Measurements from ENCODE around the gene PAOX.
A peak's percentile ranks its signal among the peaks of the same experiment; 100 is the strongest.
"Not testable (repeated sequence)": the region's sequence is repeated elsewhere in the genome, so short reads cannot be mapped to it uniquely, and the experiment has no call there.

PAOX gene

GRCh38 chr10:133365461-133366129 is 13.5 kb upstream of the PAOX start:
- Mint-ChIP-seq H3K9me3 (no peaks in the 10 kb centered on the region), H3K4me3 (no peak overlapping the region)

DNA sequence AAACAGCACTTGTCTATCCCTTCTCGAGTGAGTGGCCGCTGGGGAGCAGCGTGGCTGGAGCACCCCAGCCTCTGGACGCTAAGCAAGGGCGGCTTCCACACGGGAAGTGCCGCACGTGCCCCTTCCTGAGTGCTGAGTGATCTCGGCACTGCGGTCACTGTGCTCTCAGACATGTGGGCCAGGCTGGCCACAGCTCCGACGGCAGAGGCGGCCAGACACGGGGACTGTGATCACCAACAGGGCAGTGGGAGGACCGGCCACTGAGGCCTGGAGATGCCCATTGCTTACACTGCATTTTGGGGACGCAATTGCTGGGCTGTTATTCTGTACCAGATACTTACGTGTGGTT is 13.0 kb upstream of the PAOX start:
- DNase-seq (ENCODE audit: low spot score in 2 of 2) (no peak), ATAC-seq (ENCODE audit: low read depth) (no peak)
- Mint-ChIP-seq H3K4me3 (no peak overlapping the region), H3K27ac (no peak overlapping the region), H3K4me1 (peaks cover 10% of the 10 kb centered on the region), H3K9me3 (no peaks in the 10 kb centered on the region), H3K36me3 (peaks cover 10% of the 10 kb centered on the region), H3K27me3 (no peaks in the 10 kb centered on the region)

More at GRCh38 chr10:133365461-133366129, 13.5 kb upstream of the PAOX start:
- Mint-ChIP-seq H3K27ac (no peak overlapping the region), H3K36me3 (peaks cover 10% of the 10 kb centered on the region), H3K4me1 (peaks cover 10% of the 10 kb centered on the region), H3K27me3 (no peaks in the 10 kb centered on the region)
- DNase-seq (ENCODE audit: low spot score in 2 of 2) (no peak), ATAC-seq (ENCODE audit: low read depth) (no peak)

DNA sequence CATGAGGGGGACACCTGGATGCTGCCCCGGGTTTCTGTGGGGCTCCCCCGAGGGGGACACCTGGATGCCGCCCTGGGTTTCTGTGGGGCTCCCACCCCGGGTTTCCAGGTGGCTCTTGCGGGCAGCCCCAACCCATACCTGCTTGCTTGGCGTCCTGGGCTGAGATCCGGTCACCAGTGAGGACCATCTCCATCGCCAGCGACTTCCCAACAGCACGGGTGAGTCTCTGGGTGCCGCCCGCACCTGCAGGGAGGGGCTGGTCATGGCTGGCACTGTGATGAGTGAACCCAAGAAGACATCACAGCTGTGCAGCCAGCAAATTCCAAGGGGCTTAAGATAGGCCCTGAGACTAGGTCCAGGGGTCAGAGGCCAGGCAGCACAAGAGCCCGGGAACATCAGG is 12.3 kb upstream of the PAOX start:
- Mint-ChIP-seq H3K4me1 (peaks cover 6% of the 10 kb centered on the region), H3K9me3 (no peaks in the 10 kb centered on the region), H3K27me3 (no peaks in the 10 kb centered on the region), H3K27ac (no peak overlapping the region), H3K36me3 (peaks cover 7% of the 10 kb centered on the region), H3K4me3 (no peak overlapping the region)
- ATAC-seq (ENCODE audit: low read depth) (no peak), DNase-seq (ENCODE audit: low spot score in 2 of 2) (no peak)

- H3K27me3 Mint-ChIP-seq; H3K9me3 Mint-ChIP-seq; H3K4me3 Mint-ChIP-seq; ATAC-seq (ENCODE audit: low read depth); H3K27ac Mint-ChIP-seq; H3K36me3 Mint-ChIP-seq; H3K4me1 Mint-ChIP-seq; DNase-seq (ENCODE audit: low spot score in 2 of 2): not testable (repeated sequence)
Measured at GRCh38 chr10:133367461-133367860, 11.6 kb upstream of the PAOX start.

DNA sequence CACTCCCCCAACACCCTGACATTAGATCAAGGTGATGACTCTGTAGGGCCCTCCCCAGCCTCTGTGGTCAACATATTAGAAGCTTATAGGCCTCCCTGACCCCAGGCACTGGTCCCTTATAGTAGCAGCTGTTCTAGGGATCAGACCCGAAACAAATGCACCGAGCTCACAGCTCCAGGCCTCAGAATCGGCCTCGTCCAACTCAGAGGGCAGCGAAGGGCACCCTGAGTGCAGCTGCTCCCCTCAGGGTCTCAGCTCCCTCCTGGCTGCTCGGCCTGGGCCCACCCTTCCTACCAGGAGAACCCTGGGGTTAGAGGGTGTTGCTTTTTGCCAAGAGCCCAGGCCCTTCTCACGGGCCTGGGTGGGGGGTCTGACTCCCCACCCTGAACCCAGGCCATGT is 10.9 kb upstream of the PAOX start:
- DNase-seq (ENCODE audit: low spot score in 2 of 2) (no peak), ATAC-seq (ENCODE audit: low read depth) (no peak)
- H3K4me3 Mint-ChIP-seq: no peak overlapping the region
- H3K27ac Mint-ChIP-seq: no peak overlapping the region
- peaks cover 5% of the 10 kb centered on the region for H3K4me1 Mint-ChIP-seq
- H3K36me3 Mint-ChIP-seq: peaks cover 7% of the 10 kb centered on the region
- no peaks in the 10 kb centered on the region for H3K9me3 Mint-ChIP-seq
- H3K27me3 Mint-ChIP-seq: no peaks in the 10 kb centered on the region

DNA sequence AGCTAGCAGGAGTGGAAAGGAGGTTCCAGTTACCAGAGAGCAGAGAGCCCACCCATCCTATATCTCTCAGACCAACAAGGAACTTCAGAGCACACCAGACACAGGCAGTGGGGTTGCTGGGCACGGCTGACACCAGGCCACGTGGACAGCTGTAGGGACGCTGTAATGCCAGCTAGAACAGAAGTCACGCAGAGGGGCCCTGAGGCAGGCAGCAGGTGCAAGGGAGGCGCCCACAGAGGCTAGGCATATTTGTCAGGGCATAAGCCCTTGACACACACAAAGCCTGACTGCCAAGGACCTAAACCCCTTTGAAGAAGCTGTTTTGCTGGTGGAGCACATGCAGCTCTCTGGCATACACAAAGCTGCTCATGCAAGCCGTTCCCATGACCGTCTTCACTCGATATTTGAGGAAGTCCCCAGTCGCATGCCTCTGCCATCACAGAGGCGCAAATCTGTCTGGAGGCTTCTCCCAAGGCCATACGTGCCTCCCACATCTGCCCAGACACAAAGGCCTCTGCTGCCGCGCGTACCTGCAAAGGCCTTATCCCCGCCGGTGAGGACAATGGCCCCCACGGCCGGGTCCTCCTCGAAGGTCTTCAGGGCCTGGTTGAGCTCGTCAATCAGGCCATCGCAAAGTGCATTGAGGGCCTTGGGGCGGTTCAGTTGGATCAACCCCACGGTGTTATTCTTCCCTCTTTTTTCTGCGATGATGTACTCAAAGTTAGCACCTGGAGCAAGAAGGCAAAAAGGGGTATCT is 8.9 kb upstream of the PAOX start:
- Mint-ChIP-seq H3K4me3 (no peak overlapping the region), H3K36me3 (peaks cover 7% of the 10 kb centered on the region), H3K27ac (no peak overlapping the region), H3K27me3 (no peaks in the 10 kb centered on the region), H3K4me1 (peaks cover 10% of the 10 kb centered on the region), H3K9me3 (no peaks in the 10 kb centered on the region)
- DNase-seq (ENCODE audit: low spot score in 2 of 2) (no peak), ATAC-seq (ENCODE audit: low read depth) (no peak)

- Mint-ChIP-seq H3K27me3 (no peaks in the 10 kb centered on the region), H3K4me1 (peaks cover 10% of the 10 kb centered on the region), H3K9me3 (no peaks in the 10 kb centered on the region), H3K27ac (no peak overlapping the region), H3K36me3 (peaks cover 7% of the 10 kb centered on the region), H3K4me3 (peak overlapping the region; percentile 84)
- DNase-seq (ENCODE audit: low spot score in 2 of 2) (no peak), ATAC-seq (ENCODE audit: low read depth) (no peak)
Measured at GRCh38 chr10:133372507-133372906, 6.6 kb upstream of the PAOX start.

GRCh38 chr10:133373174-133374090 is 5.6 kb upstream of the PAOX start, which contains the start of gene ECHS1:
Gene ECHS1 (minus strand): TSS chr10:133373354. CDS start chr10:133373333, 21 bp downstream.
- Mint-ChIP-seq H3K27me3 (no peaks in the 10 kb centered on the region), H3K9me3 (no peaks in the 10 kb centered on the region), H3K4me1 (peaks cover 10% of the 10 kb centered on the region), H3K4me3 (peak within 1 kb of the TSS; percentile 86), H3K27ac (peak within 1 kb of the TSS; percentile 83), H3K36me3 (peaks cover 5% of the 10 kb centered on the region)
- ATAC-seq (ENCODE audit: low read depth) (peak; percentile 97), DNase-seq (ENCODE audit: low spot score in 2 of 2) (peak; percentile 89 to 96)

- H3K27ac Mint-ChIP-seq: no peak overlapping the region
Measured at GRCh38 chr10:133375357-133376115, 3.5 kb upstream of the PAOX start.

GRCh38 chr10:133376183-133376582 is 2.9 kb upstream of the PAOX start:
- not testable (repeated sequence) for H3K27ac Mint-ChIP-seq; H3K36me3 Mint-ChIP-seq; H3K9me3 Mint-ChIP-seq; ATAC-seq (ENCODE audit: low read depth); H3K27me3 Mint-ChIP-seq; DNase-seq (ENCODE audit: low spot score in 2 of 2)
- H3K4me1 Mint-ChIP-seq: peaks cover 22% of the 10 kb centered on the region
- H3K4me3 Mint-ChIP-seq: peak overlapping the region; percentile 63

More at GRCh38 chr10:133375357-133376115, 3.5 kb upstream of the PAOX start:
- Mint-ChIP-seq H3K4me3 (no peak overlapping the region), H3K36me3 (no peaks in the 10 kb centered on the region), H3K4me1 (peaks cover 18% of the 10 kb centered on the region), H3K27me3 (no peaks in the 10 kb centered on the region), H3K9me3 (no peaks in the 10 kb centered on the region)
- ATAC-seq (ENCODE audit: low read depth) (no peak), DNase-seq (ENCODE audit: low spot score in 2 of 2) (no peak)

GRCh38 chr10:133377025-133377817 is 1.8 kb upstream of the PAOX start:
- Mint-ChIP-seq H3K9me3 (no peaks in the 10 kb centered on the region), H3K27me3 (no peaks in the 10 kb centered on the region), H3K36me3 (no peaks in the 10 kb centered on the region), H3K4me1 (peaks cover 22% of the 10 kb centered on the region), H3K4me3 (peak overlapping the region; percentile 66), H3K27ac (no peak overlapping the region)
- ATAC-seq (ENCODE audit: low read depth) (no peak), DNase-seq (ENCODE audit: low spot score in 2 of 2) (no peak)

GRCh38 chr10:133377818-133378250 is 1.2 kb upstream of the PAOX start:
- H3K36me3 Mint-ChIP-seq: no peaks in the 10 kb centered on the region
- H3K4me3 Mint-ChIP-seq: peak overlapping the region; percentile 79
- no peaks in the 10 kb centered on the region for H3K27me3 Mint-ChIP-seq
- ATAC-seq (ENCODE audit: low read depth) (no peak), DNase-seq (ENCODE audit: low spot score in 2 of 2) (no peak)
- H3K9me3 Mint-ChIP-seq: no peaks in the 10 kb centered on the region
- H3K27ac Mint-ChIP-seq: no peak overlapping the region
- peaks cover 22% of the 10 kb centered on the region for H3K4me1 Mint-ChIP-seq
